8988T (cell line): ENCODE data around the gene TMEM151B.

Experiments
- DNase-seq: peaks from one replicate; pipeline ENCODE4 v3.0.0; 2011

Gene TMEM151B

GRCh38 chr6:44253307-44254101 is 16.7 kb upstream of the TMEM151B start:
- no peak for DNase-seq

- no peak for DNase-seq
Observed at GRCh38 chr6:44254191-44255104, 15.8 kb upstream of the TMEM151B start.

- DNase-seq: no peak
Observed at GRCh38 chr6:44255105-44255808, 15.0 kb upstream of the TMEM151B start.

GRCh38 chr6:44255871-44256774 is 14.1 kb upstream of the TMEM151B start:
- DNase-seq: no peak

GRCh38 chr6:44256775-44257024 is 13.6 kb upstream of the TMEM151B start:
- DNase-seq: no peak

- DNase-seq: no peak
Observed at GRCh38 chr6:44257025-44257752, 13.1 kb upstream of the TMEM151B start, which contains the start of gene SLC35B2. TSS of gene SLC35B2 (minus strand) at chr6:44257528. CDS start at chr6:44257410, 118 bp downstream.

GRCh38 chr6:44257753-44258324 is 12.4 kb upstream of the TMEM151B start:
- no peak for DNase-seq

GRCh38 chr6:44258325-44258863 is 11.9 kb upstream of the TMEM151B start:
- no peak for DNase-seq

GRCh38 chr6:44258921-44259320 is 11.3 kb upstream of the TMEM151B start:
- DNase-seq: no peak

GRCh38 chr6:44260011-44260410 is 10.2 kb upstream of the TMEM151B start:
- DNase-seq: no peak

GRCh38 chr6:44260451-44261297 is 9.6 kb upstream of the TMEM151B start:
- DNase-seq: no peak

GRCh38 chr6:44261581-44261980 is 8.7 kb upstream of the TMEM151B start:
- no peak for DNase-seq

GRCh38 chr6:44262467-44263353 is 7.5 kb upstream of the TMEM151B start:
- DNase-seq: no peak

GRCh38 chr6:44263354-44264100 is 6.7 kb upstream of the TMEM151B start:
- no peak for DNase-seq

- no peak for DNase-seq
Observed at GRCh38 chr6:44264154-44265006, 5.9 kb upstream of the TMEM151B start.

GRCh38 chr6:44265007-44265721 is 5.1 kb upstream of the TMEM151B start, which contains the start of gene NFKBIE:
TSS of gene NFKBIE (minus strand) at chr6:44265551. CDS start at chr6:44265346, 205 bp downstream.
- DNase-seq: peak; percentile 97
